ENCODE measurements around the gene FBP2.

GRCh38 chr9:94599102-94599501 is 5.5 kb upstream of the FBP2 start:
- TF ChIP-seq GATA2 (CRISPR knock-in tag; IDR thresholded peaks at IDR 0.05) (no peak), CTCF (IDR thresholded peaks at IDR 0.05) (no peak), TEAD4 (IDR thresholded peaks at IDR 0.05; ENCODE audit: borderline replicate concordance, insufficient read depth) (no peak), MAX (IDR thresholded peaks at IDR 0.05; ENCODE audit: low read depth) (no peak), NRF1 (IDR thresholded peaks at IDR 0.05; ENCODE audit: low read depth, low read length) (no peak), CHD2 (IDR thresholded peaks at IDR 0.05; ENCODE audit: low read length, partially characterized antibody) (no peak), RAD21 (IDR thresholded peaks at IDR 0.05; ENCODE audit: low read length) (no peak)
- TF ChIP-seq, protein P1, sequence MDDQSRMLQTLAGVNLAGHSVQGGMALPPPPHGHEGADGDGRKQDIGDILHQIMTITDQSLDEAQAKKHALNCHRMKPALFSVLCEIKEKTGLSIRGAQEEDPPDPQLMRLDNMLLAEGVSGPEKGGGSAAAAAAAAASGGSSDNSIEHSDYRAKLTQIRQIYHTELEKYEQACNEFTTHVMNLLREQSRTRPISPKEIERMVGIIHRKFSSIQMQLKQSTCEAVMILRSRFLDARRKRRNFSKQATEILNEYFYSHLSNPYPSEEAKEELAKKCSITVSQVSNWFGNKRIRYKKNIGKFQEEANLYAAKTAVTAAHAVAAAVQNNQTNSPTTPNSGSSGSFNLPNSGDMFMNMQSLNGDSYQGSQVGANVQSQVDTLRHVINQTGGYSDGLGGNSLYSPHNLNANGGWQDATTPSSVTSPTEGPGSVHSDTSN (IDR thresholded peaks at IDR 0.05) = no peak
